Tibial artery (tissue), 4 donors: ENCODE results near the gene ITLN2.
"Not testable (repeated sequence)": the region's sequence is repeated elsewhere in the genome, so short reads cannot be mapped to it uniquely, and the experiment has no call there.

Experiments used
- DNase-seq, 2 donors: peaks; one replicate each; pipeline ENCODE4 v3.0.0-alpha.2; 2019
- H3K27ac ChIP-seq, 2 donors: fragments of 200-600 bp; sonication (generic) in 1 of 2; 1 replicate in 1 of 2; 2 replicates in 1 of 2; pipeline ENCODE4 v1.5.1; 2018 to 2019; ENCODE audit warnings: mild to moderate bottlenecking in 1 of 2
- H3K27me3 ChIP-seq, 2 donors: fragments of 200-600 bp; sonication (generic) in 1 of 2; one replicate each; pipeline versions ENCODE4 v1.5.1 to v1.6.0; 2016 to 2019
- H3K36me3 ChIP-seq, 3 donors: fragments of 200-600 bp; sonication (generic) in 2 of 3; one replicate each; pipeline ENCODE4 v1.5.1; 2016 to 2019; ENCODE audit warnings: mild to moderate bottlenecking in 2 of 3
- H3K4me1 ChIP-seq, 4 donors: fragments of 200-600 bp; sonication (generic) in 2 of 4; 1 replicate in 3 of 4; 2 replicates in 1 of 4; pipeline ENCODE4 v1.5.1; 2016 to 2019
- H3K4me3 ChIP-seq, 2 donors: fragments of 200-600 bp; sonication (generic) in 1 of 2; 1 replicate in 1 of 2; 2 replicates in 1 of 2; pipeline ENCODE4 v1.5.1; 2018 to 2019; ENCODE audit warnings: mild to moderate bottlenecking in 2 of 2
- H3K9me3 ChIP-seq, 3 donors: fragments of 200-600 bp; sonication (generic) in 1 of 3; one replicate each; pipeline ENCODE4 v1.5.1; 2016 to 2019
- CTCF ChIP-seq, 2 experiments: fragments of 200-600 bp in 1 of 2; fragments of 450-650 bp in 1 of 2; IDR thresholded peaks; one replicate each; pipeline ENCODE4 v1.5.1; 2017 to 2019; ENCODE audit warnings: antibody characterized with exemption in 2 of 2, mild to moderate bottlenecking in 1 of 2, moderate library complexity in 1 of 2
- intact Hi-C: fragments of 100-400 bp; cut with DNase I; formaldehyde crosslinking; loops from one replicate; pipeline ENCODE4 v1.15.0; 2023; ENCODE audit warnings: low total_unique reads

The ITLN2 gene

GRCh38 chr1:160952129-160952510, 2.5 kb downstream of the ITLN2 start:
- no peak for TF ChIP-seq CTCF (IDR thresholded peaks at IDR 0.05)
- H3K4me1 ChIP-seq = no peaks in the 10 kb centered on the region
- no peaks in the 10 kb centered on the region for H3K36me3 ChIP-seq
- no peaks in the 10 kb centered on the region for H3K27me3 ChIP-seq
- H3K27ac ChIP-seq = no peak overlapping the region
- no peak overlapping the region for H3K4me3 ChIP-seq
- intact Hi-C loops = no loop called here
- no peaks in the 10 kb centered on the region for H3K9me3 ChIP-seq
- no peak for DNase-seq

GRCh38 chr1:160951443-160952128, 3.0 kb downstream of the ITLN2 start:
- Histone ChIP-seq H3K9me3 (no peaks in the 10 kb centered on the region), H3K4me3 (no peak overlapping the region), H3K27me3 (no peaks in the 10 kb centered on the region), H3K27ac (no peak overlapping the region), H3K36me3 (no peaks in the 10 kb centered on the region), H3K4me1 (no peaks in the 10 kb centered on the region)
- peak; percentile 41 to 48 for TF ChIP-seq CTCF (IDR thresholded peaks at IDR 0.05)
- DNase-seq = peak in 1 of 2 donors; percentile 42
- intact Hi-C loops = no loop called here

DNA sequence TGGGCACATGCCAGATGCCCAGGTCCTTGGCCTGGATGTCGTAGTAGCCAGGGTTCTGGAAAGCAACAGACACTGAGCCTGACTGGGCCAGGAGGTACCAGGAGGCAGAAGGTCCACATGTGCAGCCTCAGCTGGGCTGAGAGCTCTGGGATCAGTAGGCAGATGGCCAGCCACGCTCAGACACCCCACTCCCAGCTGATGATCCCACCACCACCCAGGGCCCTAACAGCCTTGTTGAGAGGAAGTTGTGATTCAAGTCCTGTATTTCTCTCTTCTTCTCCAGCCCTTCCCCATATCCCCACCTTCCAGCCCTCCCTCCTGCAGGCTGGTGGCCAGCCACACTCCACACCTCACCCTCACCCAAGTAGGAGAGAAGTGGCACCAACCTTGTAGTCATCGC, 4.0 kb downstream of the ITLN2 start:
- H3K4me1 ChIP-seq = no peaks in the 10 kb centered on the region
- no peak for DNase-seq
- intact Hi-C loops = no loop called here

GRCh38 chr1:160949881-160950280, 4.7 kb downstream of the ITLN2 start:
- no peak for DNase-seq
- intact Hi-C loops = no loop called here
- TF ChIP-seq CTCF (IDR thresholded peaks at IDR 0.05) = no peak
- no peak overlapping the region for H3K27ac ChIP-seq
- no peaks in the 10 kb centered on the region for H3K27me3 ChIP-seq
- no peaks in the 10 kb centered on the region for H3K36me3 ChIP-seq
- H3K4me3 ChIP-seq = no peak overlapping the region
- H3K4me1 ChIP-seq = no peaks in the 10 kb centered on the region
- H3K9me3 ChIP-seq = no peaks in the 10 kb centered on the region

More for the DNA sequence above, 4.0 kb downstream of the ITLN2 start:
- Histone ChIP-seq H3K27ac (no peak overlapping the region), H3K4me3 (no peak overlapping the region), H3K36me3 (no peaks in the 10 kb centered on the region), H3K27me3 (no peaks in the 10 kb centered on the region), H3K9me3 (no peaks in the 10 kb centered on the region)
- no peak for TF ChIP-seq CTCF (IDR thresholded peaks at IDR 0.05)

GRCh38 chr1:160949216-160949880, 5.3 kb downstream of the ITLN2 start:
- H3K27me3 ChIP-seq, H3K36me3 ChIP-seq, H3K9me3 ChIP-seq, DNase-seq, H3K4me1 ChIP-seq, intact Hi-C loops, H3K27ac ChIP-seq, H3K4me3 ChIP-seq: not testable (repeated sequence)

GRCh38 chr1:160947174-160947759, 7.3 kb downstream of the ITLN2 start:
- H3K27me3 ChIP-seq = not testable (repeated sequence)

DNA sequence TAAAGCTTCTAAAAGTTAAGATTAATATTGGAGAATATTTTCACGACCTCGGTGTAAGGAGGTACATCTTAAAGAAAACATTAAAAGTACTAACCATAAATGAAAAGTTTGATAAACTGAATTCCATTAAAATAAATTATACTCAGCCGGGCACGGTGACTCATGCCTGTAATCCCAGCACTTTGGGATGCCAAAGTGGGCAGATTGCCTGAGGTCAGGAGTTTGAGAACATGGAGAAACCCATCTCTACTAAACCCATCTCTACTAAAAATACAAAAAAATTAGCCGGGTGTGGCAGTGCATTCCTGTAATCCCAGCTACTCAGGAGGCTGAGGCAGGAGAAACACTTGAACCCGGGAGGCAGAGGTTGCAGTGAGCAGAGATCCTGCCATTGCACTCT, 8.7 kb downstream of the ITLN2 start:
- DNase-seq, H3K4me1 ChIP-seq, H3K4me3 ChIP-seq, H3K27ac ChIP-seq, H3K36me3 ChIP-seq, H3K27me3 ChIP-seq, H3K9me3 ChIP-seq, intact Hi-C loops: not testable (repeated sequence)

More at GRCh38 chr1:160947174-160947759, 7.3 kb downstream of the ITLN2 start:
- H3K36me3 ChIP-seq, intact Hi-C loops, DNase-seq, H3K4me3 ChIP-seq, H3K4me1 ChIP-seq, H3K27ac ChIP-seq, H3K9me3 ChIP-seq: not testable (repeated sequence)
